Measurements from ENCODE around the gene TSTD2. TPM values are rescaled to one million over a fixed set of nuclear protein-coding genes. Genes with fewer than 3 reads are reported as not detected.

Gene TSTD2
- polyA plus RNA-seq, 3 donors = 1.2 to 11.4 (median 2.4) TPM

GRCh38 chr9:97640325-97640724 is 7.2 kb upstream of the TSTD2 start:
- Histone ChIP-seq H3K36me3 (replicated peaks in 1 of 2; ENCODE audit: control insufficient read depth in 1 of 2, insufficient read depth in 2 of 2, low read length in 2 of 2) (peaks cover 43 to 52% of the 10 kb centered on the region in 2 donors), H3K4me2 (replicated peaks; ENCODE audit: extremely low read depth, low read length, poor library complexity, severe bottlenecking) (no peak overlapping the region), H3K79me2 (ENCODE audit: insufficient read depth, low read length) (peaks cover 63% of the 10 kb centered on the region), H3K4me1 (ENCODE audit: control insufficient read depth in 1 of 2, insufficient read depth in 2 of 2, low read length in 2 of 2) (peaks cover under 1 to 9% of the 10 kb centered on the region in 2 donors), H3K9ac (ENCODE audit: insufficient read depth, low read length, poor library complexity, severe bottlenecking) (no peak overlapping the region), H3K9me3 (replicated peaks in 1 of 2; ENCODE audit: control insufficient read depth in 1 of 2, insufficient read depth in 1 of 2, low read length in 2 of 2) (no peaks in the 10 kb centered on the region), H3K4me3 (replicated peaks in 1 of 3; ENCODE audit: low read depth in 2 of 3, low read length in 3 of 3) (no peak overlapping the region), H2AFZ (ENCODE audit: insufficient read depth, low read depth, low read length, poor library complexity, severe bottlenecking) (no peak overlapping the region), H4K20me1 (ENCODE audit: insufficient read depth, low read length) (peaks cover 41% of the 10 kb centered on the region), H3K27ac (ENCODE audit: low read depth in 1 of 2, low read length in 2 of 2) (no peak overlapping the region), H3K27me3 (ENCODE audit: control insufficient read depth in 2 of 2, insufficient read depth in 2 of 2, low read length in 2 of 2) (no peaks in the 10 kb centered on the region)
- no peak for DNase-seq
- intact Hi-C loops (cut with micrococcal nuclease) = no loop called here
- WGBS (ENCODE audit: insufficient coverage) = 100% methylated on average over 1 of the region's 2 CpGs
- H3K36me3 Mint-ChIP-seq = peaks cover 47 to 48% of the 10 kb centered on the region in 2 donors
- TF ChIP-seq CTCF (IDR thresholded peaks at IDR 0.05) = no peak
- no peaks in the 10 kb centered on the region for H3K9me3 Mint-ChIP-seq
- peaks cover 27% of the 10 kb centered on the region for H3K4me1 Mint-ChIP-seq
- no peaks in the 10 kb centered on the region for H3K27me3 Mint-ChIP-seq (ENCODE audit: low read depth in 3 of 3)
- no peak overlapping the region for H3K27ac Mint-ChIP-seq
- H3K4me3 Mint-ChIP-seq = no peak overlapping the region

DNA sequence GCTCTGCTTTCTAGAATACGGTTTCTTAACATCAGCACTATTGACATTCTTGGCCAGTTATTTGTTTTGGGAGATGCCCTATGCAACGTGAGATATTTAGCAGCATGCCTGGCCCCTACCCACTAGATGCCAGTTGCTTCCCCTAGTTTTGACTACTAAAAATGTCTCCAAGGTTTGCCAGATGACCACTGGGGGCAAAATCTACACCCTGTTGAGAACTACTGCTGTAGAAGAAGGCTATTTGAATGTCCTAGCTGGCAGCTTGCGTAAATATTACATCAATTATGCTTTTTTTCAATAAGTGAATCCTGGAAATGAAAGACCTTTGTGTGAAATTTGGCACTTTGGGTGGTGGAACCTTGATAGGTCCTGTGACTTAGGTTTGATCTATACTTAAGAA is 5.5 kb upstream of the TSTD2 start:
- peaks cover 39% of the 10 kb centered on the region for H3K4me1 Mint-ChIP-seq

More for the DNA sequence above, 5.5 kb upstream of the TSTD2 start:
- Histone ChIP-seq H3K27ac (ENCODE audit: low read depth in 1 of 2, low read length in 2 of 2) (peak overlapping the region in 1 of 2 donors; percentile 23), H4K20me1 (ENCODE audit: insufficient read depth, low read length) (peaks cover 47% of the 10 kb centered on the region), H3K9me3 (replicated peaks in 1 of 2; ENCODE audit: control insufficient read depth in 1 of 2, insufficient read depth in 1 of 2, low read length in 2 of 2) (no peaks in the 10 kb centered on the region), H3K4me2 (replicated peaks; ENCODE audit: extremely low read depth, low read length, poor library complexity, severe bottlenecking) (no peak overlapping the region), H2AFZ (ENCODE audit: insufficient read depth, low read depth, low read length, poor library complexity, severe bottlenecking) (no peak overlapping the region), H3K36me3 (replicated peaks in 1 of 2; ENCODE audit: control insufficient read depth in 1 of 2, insufficient read depth in 2 of 2, low read length in 2 of 2) (peaks cover 27 to 36% of the 10 kb centered on the region in 2 donors), H3K27me3 (ENCODE audit: control insufficient read depth in 2 of 2, insufficient read depth in 2 of 2, low read length in 2 of 2) (no peaks in the 10 kb centered on the region), H3K9ac (ENCODE audit: insufficient read depth, low read length, poor library complexity, severe bottlenecking) (no peak overlapping the region), H3K4me3 (replicated peaks in 1 of 3; ENCODE audit: low read depth in 2 of 3, low read length in 3 of 3) (no peak overlapping the region), H3K79me2 (ENCODE audit: insufficient read depth, low read length) (peaks cover 77% of the 10 kb centered on the region), H3K4me1 (ENCODE audit: control insufficient read depth in 1 of 2, insufficient read depth in 2 of 2, low read length in 2 of 2) (peaks cover 13 to 22% of the 10 kb centered on the region in 2 donors)
- intact Hi-C loops (cut with micrococcal nuclease) = loop anchor here (10.0 kb wide), 2 partner anchors 56 to 286 kb away; partner anchors contain the start of genes TRMO (in 1 of the 2) and XPA (in 1 of the 2)
- peaks cover 36 to 41% of the 10 kb centered on the region in 2 donors for H3K36me3 Mint-ChIP-seq
- H3K27ac Mint-ChIP-seq = peak overlapping the region in 1 of 7 donors; percentile 70
- peak in 1 of 3 donors; percentile 3 for DNase-seq
- no peaks in the 10 kb centered on the region for H3K27me3 Mint-ChIP-seq (ENCODE audit: low read depth in 3 of 3)
- H3K9me3 Mint-ChIP-seq = no peaks in the 10 kb centered on the region
- H3K4me3 Mint-ChIP-seq = no peak overlapping the region
- 100% methylated on average over 1 of the region's 3 CpGs for WGBS (ENCODE audit: insufficient coverage)
- no peak for TF ChIP-seq CTCF (IDR thresholded peaks at IDR 0.05)
